GF-D8 (cell line): ENCODE data around the gene ERRFI1.
"Not testable (repeated sequence)": the region's sequence is repeated elsewhere in the genome, so short reads cannot be mapped to it uniquely, and the experiment has no call there.

Experiments
- DNase-seq: peaks from one replicate; lab custom pipeline; 2025; lab: John Stamatoyannopoulos, UW

Gene ERRFI1

GRCh38 chr1:7970246-7970645 lies 55.9 kb downstream of the ERRFI1 start:
- DNase-seq = peak; percentile 25

- DNase-seq = no peak
Observed at GRCh38 chr1:7967651-7968050, 58.5 kb downstream of the ERRFI1 start.

- no peak for DNase-seq
Observed at GRCh38 chr1:7967196-7967595, 58.9 kb downstream of the ERRFI1 start.

- DNase-seq = no peak
Observed at GRCh38 chr1:7964476-7964875, 61.6 kb downstream of the ERRFI1 start.

- not testable (repeated sequence) for DNase-seq
Observed at GRCh38 chr1:7963841-7964240, 62.3 kb downstream of the ERRFI1 start.

GRCh38 chr1:7963378-7963730 lies 62.8 kb downstream of the ERRFI1 start:
- DNase-seq = not testable (repeated sequence)

GRCh38 chr1:7962636-7963377 lies 63.3 kb downstream of the ERRFI1 start:
- no peak for DNase-seq

- no peak for DNase-seq
Observed at GRCh38 chr1:7962014-7962335, 64.1 kb downstream of the ERRFI1 start.
